ENCODE data around the gene ARF3. TPM values are rescaled to one million over a fixed set of nuclear protein-coding genes. Genes with fewer than 3 reads are reported as not detected.

The ARF3 gene
- total and polyA plus RNA-seq, 9 of the 15 experiments (the other 6 are each of a cell fraction or from before 2014, with no cell fraction given), result 5.9 to 170 (median 64.4) TPM

DNA sequence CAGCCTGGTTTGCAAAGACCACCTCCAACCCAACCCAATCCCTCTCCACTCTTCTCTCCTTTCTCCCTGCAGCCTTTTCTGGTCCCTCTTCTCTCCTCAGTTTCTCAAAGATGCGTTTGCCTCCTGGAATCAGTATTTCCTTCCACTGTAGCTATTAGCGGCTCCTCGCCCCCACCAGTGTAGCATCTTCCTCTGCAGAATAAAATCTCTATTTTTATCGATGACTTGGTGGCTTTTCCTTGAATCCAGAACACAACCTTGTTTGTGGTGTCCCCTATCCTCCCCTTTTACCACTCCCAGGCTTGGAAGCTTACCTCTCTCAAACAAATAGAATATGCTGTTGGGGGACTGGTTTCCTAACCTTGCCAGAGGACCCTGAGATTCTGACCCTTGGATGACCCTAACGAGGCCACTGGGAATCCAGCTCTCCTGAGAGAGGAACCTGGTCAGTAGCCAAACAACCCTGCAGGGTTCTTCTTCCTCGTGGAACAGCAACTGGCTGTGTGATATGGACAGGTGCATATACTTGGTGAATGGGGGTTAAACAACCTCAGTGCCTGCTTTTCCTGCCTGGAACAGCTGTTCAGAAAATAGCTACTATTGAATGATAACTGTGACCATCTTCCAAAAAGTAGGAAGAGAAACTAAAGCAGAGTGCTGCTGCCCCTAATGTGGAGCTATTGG lies 25.3 kb upstream of the ARF3 start:
- 0% methylated on average over 6 of the region's 6 CpGs for whole genome bisulfite sequencing (ENCODE audit: insufficient coverage, low coverage, missing lambda C conversion rate)
- TF ChIP-seq ZNF347 (CRISPR knock-in tag; IDR thresholded peaks at IDR 0.05; ENCODE audit: low read depth) (no peak), CHAMP1 (IDR thresholded peaks at IDR 0.05) (no peak), PTTG1 (tag; IDR thresholded peaks at IDR 0.05; ENCODE audit: low read depth) (no peak), ZFPM2 (CRISPR knock-in tag; IDR thresholded peaks at IDR 0.05) (no peak), DPF2 (IDR thresholded peaks at IDR 0.05) (no peak), NCOA1 (IDR thresholded peaks at IDR 0.05; ENCODE audit: low read depth) (no peak), TCFL5 (CRISPR knock-in tag; conservative IDR thresholded peaks at IDR 0.05) (no peak)
- POLR2A ChIA-PET, result interaction anchor here (0.7 to 1.0 kb wide), 3 partner anchors 18 to 64 kb away, joined by 3 to 4 read pairs (median 3); no protein-coding TSS in a partner anchor
- H3K4me3 ChIP-seq, result no peak overlapping the region
- H3K79me2 ChIP-seq (ENCODE audit: control insufficient read depth, insufficient read depth, low read length), result no peaks in the 10 kb centered on the region
- H3K4me1 ChIP-seq (replicated peaks in 1 of 2; ENCODE audit: control insufficient read depth in 2 of 2, insufficient read depth in 2 of 2, low read length in 2 of 2), result peaks cover 2 to 45% of the 10 kb centered on the region in 2 experiments; a peak in 3 of 5 replicates
- BruUV-seq (replicated peaks), result no TSS peak
- peaks cover 46 to 83% of the 10 kb centered on the region in 2 experiments; a peak in 4 of 5 replicates for H3K27me3 ChIP-seq (ENCODE audit: control insufficient read depth in 2 of 2, insufficient read depth in 2 of 2, low read length in 2 of 2)
- no peaks in the 10 kb centered on the region; the same call in none of the 2 replicates for H4K20me1 ChIP-seq (replicated peaks; ENCODE audit: control insufficient read depth, insufficient read depth, low read length)
- no peak overlapping the region for H3K4me2 ChIP-seq (ENCODE audit: insufficient read depth, low read length)
- ATAC-seq, result no peak
- no peak for DNase-seq (ENCODE audit: extremely low read depth in 1 of 4, low spot score in 3 of 4)
- peaks cover 3% of the 10 kb centered on the region for H3K9me1 ChIP-seq (ENCODE audit: control insufficient read depth, insufficient read depth, low read length)
- intact Hi-C loops (cut with micrococcal nuclease), result loop anchor here (10.0 kb wide), 1 partner anchor 228 kb away; no protein-coding TSS in a partner anchor
- no peak overlapping the region for H3K9ac ChIP-seq (ENCODE audit: insufficient read depth in 1 of 2, low read depth in 2 of 2, low read length in 2 of 2)
- no peak overlapping the region for H2AFZ ChIP-seq (ENCODE audit: low read depth, low read length)
- H3K27ac ChIP-seq (ENCODE audit: extremely low read depth, low read depth, low read length), result no peak overlapping the region
- H3K36me3 ChIP-seq (ENCODE audit: control insufficient read depth, insufficient read depth, low read length), result no peaks in the 10 kb centered on the region
- no peaks in the 10 kb centered on the region for H3K9me3 ChIP-seq (replicated peaks; ENCODE audit: control insufficient read depth, insufficient read depth, low read depth, low read length)
- in situ Hi-C loops (cut with MboI), result no loop called here
- FAIRE-seq, result no peak
- CTCF ChIA-PET (ENCODE audit: low intra/inter-chr PET ratio), result no interaction called here

Data from K562 (cell line).